NCI-H345 (cell line): ENCODE data around the gene TUBG1.
"Not testable (repeated sequence)": the region's sequence is repeated elsewhere in the genome, so short reads cannot be mapped to it uniquely, and the experiment has no call there.

Source experiments
- DNase-seq: peaks from one replicate; lab custom pipeline; 2025; lab: John Stamatoyannopoulos, UW

TUBG1 gene

GRCh38 chr17:42579794-42580551 lies 29.5 kb upstream of the TUBG1 start:
- DNase-seq: no peak

GRCh38 chr17:42581744-42582270 lies 27.7 kb upstream of the TUBG1 start:
- no peak for DNase-seq

GRCh38 chr17:42584880-42585279 lies 24.6 kb upstream of the TUBG1 start:
- no peak for DNase-seq

- DNase-seq: no peak
These were observed 24.1 kb upstream of the TUBG1 start for GRCh38 chr17:42585353-42585752.

- DNase-seq: no peak
These were observed 22.8 kb upstream of the TUBG1 start for GRCh38 chr17:42586514-42587230.

GRCh38 chr17:42590886-42591285 lies 18.6 kb upstream of the TUBG1 start:
- DNase-seq: no peak

- no peak for DNase-seq
These were observed 18.1 kb upstream of the TUBG1 start for GRCh38 chr17:42591411-42591810.

GRCh38 chr17:42596386-42596785 lies 13.1 kb upstream of the TUBG1 start:
- no peak for DNase-seq

GRCh38 chr17:42598905-42599304 lies 10.6 kb upstream of the TUBG1 start:
- no peak for DNase-seq

- DNase-seq: no peak
These were observed 6.2 kb upstream of the TUBG1 start for GRCh38 chr17:42603318-42603717.

GRCh38 chr17:42607769-42608168 lies 1.7 kb upstream of the TUBG1 start:
- no peak for DNase-seq

GRCh38 chr17:42608305-42609181 lies 940 bp upstream of the TUBG1 start:
- DNase-seq: no peak

GRCh38 chr17:42609814-42610801 lies 625 bp downstream of the TUBG1 start:
- DNase-seq: peak; percentile 34

- DNase-seq: no peak
These were observed 2.5 kb downstream of the TUBG1 start for GRCh38 chr17:42612013-42612412.

GRCh38 chr17:42613699-42614295 lies 4.3 kb downstream of the TUBG1 start:
- no peak for DNase-seq

- no peak for DNase-seq
These were observed 8.5 kb downstream of the TUBG1 start for GRCh38 chr17:42617956-42618431.

- peak; percentile 20 for DNase-seq
These were observed 9.1 kb downstream of the TUBG1 start for GRCh38 chr17:42618442-42619150.

- DNase-seq: not testable (repeated sequence)
These were observed 12.5 kb downstream of the TUBG1 start for GRCh38 chr17:42621987-42622386.

GRCh38 chr17:42623271-42623670 lies 13.8 kb downstream of the TUBG1 start:
- DNase-seq: no peak
